Measurements from ENCODE around the gene NDST3. TPM values are rescaled to one million over a fixed set of nuclear protein-coding genes. Genes with fewer than 3 reads are reported as not detected.
A peak's percentile ranks its signal among the peaks of the same experiment; 100 is the strongest.

NDST3 gene
- under 1 TPM; 0.02 TPM for polyA plus RNA-seq

- Histone ChIP-seq H3K4me3 (ENCODE audit: low read depth in 1 of 2, low read length in 2 of 2) (peak within 1 kb of the TSS; percentile 43 to 50), H3K9me3 (ENCODE audit: control insufficient read depth in 2 of 2, insufficient read depth in 1 of 2, low read depth in 1 of 2, low read length in 1 of 2) (no peaks in the 10 kb centered on the region), H3K4me1 (ENCODE audit: control insufficient read depth in 2 of 2, insufficient read depth in 2 of 2, low read length in 1 of 2) (no peaks in the 10 kb centered on the region), H3K27ac (ENCODE audit: low read depth in 2 of 2, low read length in 1 of 2) (no peak within 1 kb of the TSS), H3K27me3 (ENCODE audit: control insufficient read depth in 1 of 2, insufficient read depth in 2 of 2, low read length in 2 of 2) (no peaks in the 10 kb centered on the region), H3K36me3 (ENCODE audit: control insufficient read depth in 2 of 2, insufficient read depth in 2 of 2, low read length in 1 of 2) (no peaks in the 10 kb centered on the region)
- 17 to 18% methylated on average over 11 of the region's 11 CpGs for WGBS, 2 donors
Measured at GRCh38 chr4:118034053-118034785, at the start of gene NDST3. Gene NDST3, plus strand, starts transcription at chr4:118034486. Its CDS starts 19,425 bp downstream, at chr4:118053911.

- Histone ChIP-seq H3K4me1 (ENCODE audit: control insufficient read depth in 2 of 2, insufficient read depth in 2 of 2, low read length in 1 of 2) (no peaks in the 10 kb centered on the region), H3K36me3 (ENCODE audit: control insufficient read depth in 2 of 2, insufficient read depth in 2 of 2, low read length in 1 of 2) (no peaks in the 10 kb centered on the region), H3K9me3 (ENCODE audit: control insufficient read depth in 2 of 2, insufficient read depth in 1 of 2, low read depth in 1 of 2, low read length in 1 of 2) (no peaks in the 10 kb centered on the region), H3K27ac (ENCODE audit: low read depth in 2 of 2, low read length in 1 of 2) (no peak overlapping the region), H3K4me3 (ENCODE audit: low read depth in 1 of 2, low read length in 2 of 2) (no peak overlapping the region), H3K27me3 (ENCODE audit: control insufficient read depth in 1 of 2, insufficient read depth in 2 of 2, low read length in 2 of 2) (no peaks in the 10 kb centered on the region)
- WGBS, 2 donors: 50 to 64% methylated on average over 2 of the region's 2 CpGs
Measured at GRCh38 chr4:117986321-117986720, 48.0 kb upstream of the NDST3 start.

DNA sequence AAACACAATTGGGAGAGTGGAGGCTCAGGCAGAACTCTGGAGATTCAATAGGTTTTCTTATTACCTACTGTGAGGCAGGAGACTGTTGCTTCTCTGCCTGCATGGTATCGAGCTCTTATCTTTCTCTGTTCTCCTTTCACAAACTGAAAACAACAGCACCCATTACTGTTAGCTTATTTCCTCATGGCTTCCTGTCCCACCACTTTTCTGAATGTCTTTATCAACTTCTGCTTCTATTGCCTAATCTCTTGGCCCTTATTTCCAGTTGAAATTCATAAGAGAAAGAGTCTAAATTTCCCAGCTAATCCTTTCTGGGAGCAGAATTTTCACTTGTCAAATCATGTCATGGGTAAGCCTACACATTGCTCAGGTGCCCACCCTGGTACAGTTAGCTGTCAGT lies 46.8 kb upstream of the NDST3 start:
- H3K27ac ChIP-seq (ENCODE audit: low read depth in 2 of 2, low read length in 1 of 2): no peak overlapping the region
- H3K4me3 ChIP-seq (ENCODE audit: low read depth in 1 of 2, low read length in 2 of 2): no peak overlapping the region
- WGBS, 2 donors: 44% methylated on average over 1 of the region's 1 CpG
- H3K4me1 ChIP-seq (ENCODE audit: control insufficient read depth in 2 of 2, insufficient read depth in 2 of 2, low read length in 1 of 2): no peaks in the 10 kb centered on the region
- no peaks in the 10 kb centered on the region for H3K9me3 ChIP-seq (ENCODE audit: control insufficient read depth in 2 of 2, insufficient read depth in 1 of 2, low read depth in 1 of 2, low read length in 1 of 2)
- no peaks in the 10 kb centered on the region for H3K36me3 ChIP-seq (ENCODE audit: control insufficient read depth in 2 of 2, insufficient read depth in 2 of 2, low read length in 1 of 2)
- no peaks in the 10 kb centered on the region for H3K27me3 ChIP-seq (ENCODE audit: control insufficient read depth in 1 of 2, insufficient read depth in 2 of 2, low read length in 2 of 2)

- Histone ChIP-seq H3K27me3 (ENCODE audit: control insufficient read depth in 1 of 2, insufficient read depth in 2 of 2, low read length in 2 of 2) (no peaks in the 10 kb centered on the region), H3K36me3 (ENCODE audit: control insufficient read depth in 2 of 2, insufficient read depth in 2 of 2, low read length in 1 of 2) (no peaks in the 10 kb centered on the region), H3K4me1 (ENCODE audit: control insufficient read depth in 2 of 2, insufficient read depth in 2 of 2, low read length in 1 of 2) (no peaks in the 10 kb centered on the region), H3K27ac (ENCODE audit: low read depth in 2 of 2, low read length in 1 of 2) (no peak overlapping the region), H3K4me3 (ENCODE audit: low read depth in 1 of 2, low read length in 2 of 2) (no peak overlapping the region), H3K9me3 (ENCODE audit: control insufficient read depth in 2 of 2, insufficient read depth in 1 of 2, low read depth in 1 of 2, low read length in 1 of 2) (no peaks in the 10 kb centered on the region)
- 88 to 94% methylated on average over 2 of the region's 2 CpGs for WGBS, 2 donors
Measured at GRCh38 chr4:117996891-117997290, 37.4 kb upstream of the NDST3 start.

GRCh38 chr4:118004088-118004487 lies 30.2 kb upstream of the NDST3 start:
- Histone ChIP-seq H3K9me3 (ENCODE audit: control insufficient read depth in 2 of 2, insufficient read depth in 1 of 2, low read depth in 1 of 2, low read length in 1 of 2) (no peaks in the 10 kb centered on the region), H3K4me3 (ENCODE audit: low read depth in 1 of 2, low read length in 2 of 2) (no peak overlapping the region), H3K36me3 (ENCODE audit: control insufficient read depth in 2 of 2, insufficient read depth in 2 of 2, low read length in 1 of 2) (no peaks in the 10 kb centered on the region), H3K27me3 (ENCODE audit: control insufficient read depth in 1 of 2, insufficient read depth in 2 of 2, low read length in 2 of 2) (no peaks in the 10 kb centered on the region), H3K4me1 (ENCODE audit: control insufficient read depth in 2 of 2, insufficient read depth in 2 of 2, low read length in 1 of 2) (no peaks in the 10 kb centered on the region), H3K27ac (ENCODE audit: low read depth in 2 of 2, low read length in 1 of 2) (no peak overlapping the region)
- 81 to 84% methylated on average over 2 of the region's 2 CpGs for WGBS, 2 donors

GRCh38 chr4:118005883-118006282 lies 28.4 kb upstream of the NDST3 start:
- 84 to 86% methylated on average over 3 of the region's 3 CpGs for WGBS, 2 donors

GRCh38 chr4:118012142-118012541 lies 22.1 kb upstream of the NDST3 start:
- WGBS, 2 donors: 86 to 92% methylated on average over 2 of the region's 2 CpGs
- Histone ChIP-seq H3K4me3 (ENCODE audit: low read depth in 1 of 2, low read length in 2 of 2) (no peak overlapping the region), H3K27ac (ENCODE audit: low read depth in 2 of 2, low read length in 1 of 2) (no peak overlapping the region), H3K4me1 (ENCODE audit: control insufficient read depth in 2 of 2, insufficient read depth in 2 of 2, low read length in 1 of 2) (no peaks in the 10 kb centered on the region), H3K27me3 (ENCODE audit: control insufficient read depth in 1 of 2, insufficient read depth in 2 of 2, low read length in 2 of 2) (no peaks in the 10 kb centered on the region), H3K36me3 (ENCODE audit: control insufficient read depth in 2 of 2, insufficient read depth in 2 of 2, low read length in 1 of 2) (no peaks in the 10 kb centered on the region), H3K9me3 (ENCODE audit: control insufficient read depth in 2 of 2, insufficient read depth in 1 of 2, low read depth in 1 of 2, low read length in 1 of 2) (no peaks in the 10 kb centered on the region)

More at GRCh38 chr4:118005883-118006282, 28.4 kb upstream of the NDST3 start:
- Histone ChIP-seq H3K27me3 (ENCODE audit: control insufficient read depth in 1 of 2, insufficient read depth in 2 of 2, low read length in 2 of 2) (no peaks in the 10 kb centered on the region), H3K9me3 (ENCODE audit: control insufficient read depth in 2 of 2, insufficient read depth in 1 of 2, low read depth in 1 of 2, low read length in 1 of 2) (no peaks in the 10 kb centered on the region), H3K36me3 (ENCODE audit: control insufficient read depth in 2 of 2, insufficient read depth in 2 of 2, low read length in 1 of 2) (no peaks in the 10 kb centered on the region), H3K27ac (ENCODE audit: low read depth in 2 of 2, low read length in 1 of 2) (no peak overlapping the region), H3K4me3 (ENCODE audit: low read depth in 1 of 2, low read length in 2 of 2) (no peak overlapping the region), H3K4me1 (ENCODE audit: control insufficient read depth in 2 of 2, insufficient read depth in 2 of 2, low read length in 1 of 2) (no peaks in the 10 kb centered on the region)

DNA sequence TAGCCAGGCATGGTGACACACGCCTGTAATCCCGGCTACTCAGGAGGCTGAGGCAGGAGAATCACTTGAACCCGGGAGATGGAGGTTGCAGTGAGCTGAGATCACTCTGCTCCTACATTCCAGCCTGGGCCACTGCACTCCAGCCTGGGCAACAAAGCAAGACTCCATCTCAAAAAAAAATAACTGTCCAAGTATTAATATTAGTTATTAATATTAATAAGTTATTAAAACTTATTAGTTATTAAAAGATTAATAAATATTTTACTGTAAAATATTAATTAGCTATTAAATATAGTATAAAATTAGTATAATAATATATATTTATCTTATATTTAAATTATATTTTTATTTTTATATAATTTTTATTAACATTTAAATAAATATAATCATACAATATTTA lies 19.5 kb upstream of the NDST3 start:
- Histone ChIP-seq H3K27me3 (ENCODE audit: control insufficient read depth in 1 of 2, insufficient read depth in 2 of 2, low read length in 2 of 2) (no peaks in the 10 kb centered on the region), H3K36me3 (ENCODE audit: control insufficient read depth in 2 of 2, insufficient read depth in 2 of 2, low read length in 1 of 2) (no peaks in the 10 kb centered on the region), H3K4me3 (ENCODE audit: low read depth in 1 of 2, low read length in 2 of 2) (no peak overlapping the region), H3K9me3 (ENCODE audit: control insufficient read depth in 2 of 2, insufficient read depth in 1 of 2, low read depth in 1 of 2, low read length in 1 of 2) (no peaks in the 10 kb centered on the region), H3K27ac (ENCODE audit: low read depth in 2 of 2, low read length in 1 of 2) (no peak overlapping the region), H3K4me1 (ENCODE audit: control insufficient read depth in 2 of 2, insufficient read depth in 2 of 2, low read length in 1 of 2) (no peaks in the 10 kb centered on the region)
- WGBS, 2 donors: 93 to 96% methylated on average over 3 of the region's 3 CpGs

DNA sequence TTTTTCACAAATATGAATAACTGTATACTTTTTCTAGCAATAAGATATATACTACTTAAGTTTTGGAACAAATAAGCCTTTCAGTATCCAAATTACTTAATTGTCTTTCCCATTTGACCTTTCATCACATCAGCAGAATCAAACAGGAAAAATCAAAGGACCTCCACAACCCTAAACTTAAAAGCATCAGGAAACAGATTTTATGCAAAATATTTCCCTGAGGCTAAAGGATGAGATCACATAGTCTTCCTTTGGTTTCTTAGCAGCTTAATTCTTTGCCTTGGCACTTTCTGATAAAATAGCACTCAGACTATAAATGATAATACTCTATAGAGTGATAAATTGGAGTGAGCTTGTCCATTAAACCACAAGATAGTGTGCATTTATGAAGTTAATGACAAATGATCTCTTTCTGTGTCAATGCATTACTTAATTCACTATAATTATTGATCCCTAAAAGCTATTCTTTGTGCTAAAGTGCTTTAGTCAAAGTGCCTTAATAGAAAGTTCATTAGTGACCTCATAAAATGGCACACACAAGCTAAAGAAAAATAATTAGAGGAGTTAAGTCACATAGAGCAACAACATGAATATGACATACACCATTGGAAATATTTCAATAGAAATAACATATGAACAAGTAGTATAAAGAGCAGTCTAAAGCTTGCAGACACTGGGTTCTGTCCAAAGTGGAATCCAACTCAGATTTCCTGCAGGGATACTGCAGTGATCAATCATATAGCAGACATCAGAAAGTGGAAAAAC lies 15.7 kb upstream of the NDST3 start:
- Histone ChIP-seq H3K27ac (ENCODE audit: low read depth in 2 of 2, low read length in 1 of 2) (no peak overlapping the region), H3K27me3 (ENCODE audit: control insufficient read depth in 1 of 2, insufficient read depth in 2 of 2, low read length in 2 of 2) (no peaks in the 10 kb centered on the region), H3K4me1 (ENCODE audit: control insufficient read depth in 2 of 2, insufficient read depth in 2 of 2, low read length in 1 of 2) (no peaks in the 10 kb centered on the region)

GRCh38 chr4:118026806-118027205 lies 7.5 kb upstream of the NDST3 start:
- no peaks in the 10 kb centered on the region for H3K27me3 ChIP-seq (ENCODE audit: control insufficient read depth in 1 of 2, insufficient read depth in 2 of 2, low read length in 2 of 2)
- H3K4me3 ChIP-seq (ENCODE audit: low read depth in 1 of 2, low read length in 2 of 2): no peak overlapping the region
- no peak overlapping the region for H3K27ac ChIP-seq (ENCODE audit: low read depth in 2 of 2, low read length in 1 of 2)
- no peaks in the 10 kb centered on the region for H3K9me3 ChIP-seq (ENCODE audit: control insufficient read depth in 2 of 2, insufficient read depth in 1 of 2, low read depth in 1 of 2, low read length in 1 of 2)
- H3K4me1 ChIP-seq (ENCODE audit: control insufficient read depth in 2 of 2, insufficient read depth in 2 of 2, low read length in 1 of 2): no peaks in the 10 kb centered on the region
- WGBS, 2 donors: 69% methylated on average over 1 of the region's 1 CpG
- H3K36me3 ChIP-seq (ENCODE audit: control insufficient read depth in 2 of 2, insufficient read depth in 2 of 2, low read length in 1 of 2): no peaks in the 10 kb centered on the region

More for the DNA sequence above, 15.7 kb upstream of the NDST3 start:
- H3K9me3 ChIP-seq (ENCODE audit: control insufficient read depth in 2 of 2, insufficient read depth in 1 of 2, low read depth in 1 of 2, low read length in 1 of 2): no peaks in the 10 kb centered on the region
- H3K4me3 ChIP-seq (ENCODE audit: low read depth in 1 of 2, low read length in 2 of 2): no peak overlapping the region
- no peaks in the 10 kb centered on the region for H3K36me3 ChIP-seq (ENCODE audit: control insufficient read depth in 2 of 2, insufficient read depth in 2 of 2, low read length in 1 of 2)

All from esophagus (tissue), 2 donors.